HG02943 (cell line): ENCODE data around the gene CISD2.
"Not testable (repeated sequence)": the region's sequence is repeated elsewhere in the genome, so short reads cannot be mapped to it uniquely, and the experiment has no call there.

Source experiments
- ATAC-seq: cut with Tn5 transposase; IDR thresholded peaks from one replicate; pipeline ENCODE4 v1.9.1; 2021; ENCODE audit warnings: mild to moderate bottlenecking, low read depth, moderate library complexity; ENCODE audit not compliant: unreplicated experiment

The CISD2 gene

GRCh38 chr4:102897610-102898009, 28.8 kb downstream of the CISD2 start:
- ATAC-seq = not testable (repeated sequence)

GRCh38 chr4:102901804-102902203, 33.0 kb downstream of the CISD2 start:
- no peak for ATAC-seq

GRCh38 chr4:102918859-102919258, 50.1 kb downstream of the CISD2 start:
- no peak for ATAC-seq

- not testable (repeated sequence) for ATAC-seq
Measured at GRCh38 chr4:102919697-102920096, 50.9 kb downstream of the CISD2 start.

- ATAC-seq = no peak
Measured at GRCh38 chr4:102935716-102936115, 66.9 kb downstream of the CISD2 start.

- ATAC-seq = not testable (repeated sequence)
Measured at GRCh38 chr4:102938063-102938462, 69.3 kb downstream of the CISD2 start.
